Tibial nerve (tissue), 4 donors: ENCODE data around the gene ANAPC7. TPM values are rescaled to one million over a fixed set of nuclear protein-coding genes. Genes with fewer than 3 reads are reported as not detected.
"Not testable (repeated sequence)": the region's sequence is repeated elsewhere in the genome, so short reads cannot be mapped to it uniquely, and the experiment has no call there.

ENCODE experiments used
- DNase-seq, 2 donors: peaks; one replicate each; pipeline ENCODE4 v3.0.0-alpha.2; 2019; ENCODE audit warnings: low spot score in 2 of 2
- H3K27ac ChIP-seq, 4 donors: fragments of 200-600 bp; sonication (generic) in 3 of 4; one replicate each; pipeline ENCODE4 v1.5.1; 2017 to 2019; ENCODE audit warnings: mild to moderate bottlenecking in 1 of 4
- H3K27me3 ChIP-seq, 2 donors: fragments of 200-600 bp; sonication (generic) in 1 of 2; one replicate each; pipeline versions ENCODE4 v1.5.1 to v1.6.0; 2017 to 2019
- H3K36me3 ChIP-seq, 3 donors: fragments of 200-600 bp; sonication (generic); one replicate each; pipeline ENCODE4 v1.5.1; 2018 to 2019
- H3K4me1 ChIP-seq, 4 donors: fragments of 200-600 bp; sonication (generic) in 3 of 4; one replicate each; pipeline ENCODE4 v1.5.1; 2017 to 2019
- H3K4me3 ChIP-seq, 4 donors: fragments of 200-600 bp; sonication (generic) in 3 of 4; one replicate each; pipeline ENCODE4 v1.5.1; 2017 to 2019; ENCODE audit warnings: mild to moderate bottlenecking in 1 of 4, moderate library complexity in 1 of 4
- H3K9me3 ChIP-seq, 4 donors: fragments of 200-600 bp; sonication (generic) in 3 of 4; one replicate each; pipeline ENCODE4 v1.5.1; 2017 to 2019
- EP300 ChIP-seq, 2 donors: sonication (generic); formaldehyde crosslinking; IDR thresholded peaks; one replicate each; pipeline ENCODE4 v1.6.1; 2017; ENCODE audit warnings: antibody characterized with exemption in 2 of 2, mild to moderate bottlenecking in 1 of 2
- POLR2A ChIP-seq, 2 donors: fragments of 450-650 bp; IDR thresholded peaks; one replicate each; pipeline ENCODE4 v1.6.1; 2017; ENCODE audit warnings: antibody characterized with exemption in 2 of 2, mild to moderate bottlenecking in 2 of 2, moderate library complexity in 2 of 2
- WGBS, 2 donors: methylation state at CpG; one replicate each; pipeline ENCODE4 v1.1.5; 2018; 5-methylcytosine and 5-hydroxymethylcytosine counted together
- total RNA-seq, 4 donors: library from RNA; depleted of rRNA; stranded (reverse); fragments of >200 nt; gene quantifications; one replicate each; pipeline ENCODE4 v1.1.0, GENCODE V29; 2016
- TF ChIP-seq, protein P1 (sequence below), 5 experiments: fragments of 200-600 bp in 3 of 5; fragments of 450-650 bp in 2 of 5; sonication (generic) in 3 of 5; IDR thresholded peaks; one replicate each; pipeline ENCODE4 v1.5.1; 2016 to 2019; ENCODE audit warnings: antibody characterized with exemption in 5 of 5, mild to moderate bottlenecking in 3 of 5, moderate library complexity in 2 of 5

Gene ANAPC7
- total RNA-seq, 4 donors from 2014 or later, result 26.3 to 46.7 (median 39.2) TPM

DNA sequence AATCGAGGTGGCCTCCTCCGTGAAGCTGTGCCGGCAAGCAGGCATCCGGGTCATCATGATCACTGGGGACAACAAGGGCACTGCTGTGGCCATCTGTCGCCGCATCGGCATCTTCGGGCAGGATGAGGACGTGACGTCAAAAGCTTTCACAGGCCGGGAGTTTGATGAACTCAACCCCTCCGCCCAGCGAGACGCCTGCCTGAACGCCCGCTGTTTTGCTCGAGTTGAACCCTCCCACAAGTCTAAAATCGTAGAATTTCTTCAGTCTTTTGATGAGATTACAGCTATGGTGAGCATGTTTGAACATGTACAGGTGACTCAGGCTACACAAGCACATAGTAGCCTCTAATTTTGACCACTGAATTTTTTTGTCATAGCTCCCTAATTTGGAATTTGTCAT, 62.8 kb downstream of the ANAPC7 start:
- H3K9me3 ChIP-seq, result no peaks in the 10 kb centered on the region
- peaks cover 4 to 100% (median 65%) of the 10 kb centered on the region in 3 donors for H3K36me3 ChIP-seq
- TF ChIP-seq, protein P1, sequence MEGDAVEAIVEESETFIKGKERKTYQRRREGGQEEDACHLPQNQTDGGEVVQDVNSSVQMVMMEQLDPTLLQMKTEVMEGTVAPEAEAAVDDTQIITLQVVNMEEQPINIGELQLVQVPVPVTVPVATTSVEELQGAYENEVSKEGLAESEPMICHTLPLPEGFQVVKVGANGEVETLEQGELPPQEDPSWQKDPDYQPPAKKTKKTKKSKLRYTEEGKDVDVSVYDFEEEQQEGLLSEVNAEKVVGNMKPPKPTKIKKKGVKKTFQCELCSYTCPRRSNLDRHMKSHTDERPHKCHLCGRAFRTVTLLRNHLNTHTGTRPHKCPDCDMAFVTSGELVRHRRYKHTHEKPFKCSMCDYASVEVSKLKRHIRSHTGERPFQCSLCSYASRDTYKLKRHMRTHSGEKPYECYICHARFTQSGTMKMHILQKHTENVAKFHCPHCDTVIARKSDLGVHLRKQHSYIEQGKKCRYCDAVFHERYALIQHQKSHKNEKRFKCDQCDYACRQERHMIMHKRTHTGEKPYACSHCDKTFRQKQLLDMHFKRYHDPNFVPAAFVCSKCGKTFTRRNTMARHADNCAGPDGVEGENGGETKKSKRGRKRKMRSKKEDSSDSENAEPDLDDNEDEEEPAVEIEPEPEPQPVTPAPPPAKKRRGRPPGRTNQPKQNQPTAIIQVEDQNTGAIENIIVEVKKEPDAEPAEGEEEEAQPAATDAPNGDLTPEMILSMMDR (IDR thresholded peaks at IDR 0.05), result no peak
- no peak for TF ChIP-seq POLR2A (IDR thresholded peaks at IDR 0.05)
- TF ChIP-seq EP300 (IDR thresholded peaks at IDR 0.05), result no peak
- H3K27ac ChIP-seq, result no peak overlapping the region
- no peak for DNase-seq
- H3K4me1 ChIP-seq, result peaks cover 0 to 6% (median 0%) of the 10 kb centered on the region in 4 donors
- no peaks in the 10 kb centered on the region for H3K27me3 ChIP-seq
- WGBS, 2 donors, result 89 to 90% methylated on average over 18 of the region's 18 CpGs
- no peak overlapping the region for H3K4me3 ChIP-seq

DNA sequence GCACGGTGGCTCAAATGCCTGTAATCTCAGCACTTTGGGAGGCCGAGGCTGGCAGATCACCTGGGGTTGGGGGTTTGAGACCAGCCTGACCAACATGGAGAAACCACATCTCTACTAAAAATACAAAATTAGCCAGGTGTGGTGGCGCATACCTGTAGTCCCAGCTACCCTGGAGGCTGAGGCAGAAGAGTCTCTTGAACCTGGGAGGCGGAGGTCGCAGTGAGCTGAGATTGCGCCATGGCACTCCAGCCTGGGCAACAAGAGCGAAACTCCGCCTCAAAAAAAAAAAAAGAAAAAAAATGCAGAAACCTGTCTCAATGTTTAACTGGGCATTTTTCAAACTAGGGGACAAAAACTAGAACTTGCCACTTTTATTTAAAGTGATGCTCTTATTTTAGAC, 63.2 kb downstream of the ANAPC7 start:
- WGBS, 2 donors, result 94 to 96% methylated on average over 8 of the region's 8 CpGs
- H3K27ac ChIP-seq, H3K27me3 ChIP-seq, H3K4me3 ChIP-seq, H3K4me1 ChIP-seq, H3K9me3 ChIP-seq, DNase-seq: not testable (repeated sequence)
- peaks cover 4 to 100% (median 63%) of the 10 kb centered on the region in 3 donors for H3K36me3 ChIP-seq

DNA sequence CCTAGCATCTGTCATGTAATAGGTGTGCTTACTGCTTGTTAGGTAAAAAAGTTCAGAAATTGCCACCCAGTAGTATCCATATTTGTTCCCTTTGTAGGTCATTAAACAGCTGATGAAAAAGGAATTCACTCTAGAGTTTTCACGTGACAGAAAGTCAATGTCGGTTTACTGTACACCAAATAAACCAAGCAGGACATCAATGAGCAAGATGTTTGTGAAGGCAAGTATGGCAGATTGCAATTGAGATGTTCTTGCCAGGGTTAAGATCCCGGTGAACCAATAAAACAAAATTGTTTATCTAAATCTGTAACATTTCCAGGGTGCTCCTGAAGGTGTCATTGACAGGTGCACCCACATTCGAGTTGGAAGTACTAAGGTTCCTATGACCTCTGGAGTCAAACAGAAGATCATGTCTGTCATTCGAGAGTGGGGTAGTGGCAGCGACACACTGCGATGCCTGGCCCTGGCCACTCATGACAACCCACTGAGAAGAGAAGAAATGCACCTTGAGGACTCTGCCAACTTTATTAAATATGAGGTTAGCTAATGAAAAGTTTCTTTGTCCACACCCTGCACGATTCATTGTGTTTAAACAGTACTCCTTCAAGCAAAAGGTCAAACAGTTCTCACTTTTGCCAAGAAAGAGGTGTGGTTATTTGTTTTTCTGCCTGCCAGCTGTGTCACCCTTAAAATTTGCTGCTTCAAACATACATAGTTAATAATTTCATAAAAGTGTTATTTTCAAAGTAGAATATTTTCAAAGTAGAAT, 64.1 kb downstream of the ANAPC7 start:
- 65 to 68% methylated on average over 8 of the region's 8 CpGs for WGBS, 2 donors
- Histone ChIP-seq H3K36me3 (peaks cover 3 to 100% (median 61%) of the 10 kb centered on the region in 3 donors), H3K4me1 (peaks cover 0 to 6% (median 0%) of the 10 kb centered on the region in 4 donors), H3K4me3 (no peak overlapping the region), H3K27me3 (no peaks in the 10 kb centered on the region), H3K27ac (no peak overlapping the region), H3K9me3 (no peaks in the 10 kb centered on the region)
- TF ChIP-seq POLR2A (IDR thresholded peaks at IDR 0.05) (no peak), EP300 (IDR thresholded peaks at IDR 0.05) (no peak)
- TF ChIP-seq, protein P1 (IDR thresholded peaks at IDR 0.05), result no peak
- DNase-seq, result no peak

DNA sequence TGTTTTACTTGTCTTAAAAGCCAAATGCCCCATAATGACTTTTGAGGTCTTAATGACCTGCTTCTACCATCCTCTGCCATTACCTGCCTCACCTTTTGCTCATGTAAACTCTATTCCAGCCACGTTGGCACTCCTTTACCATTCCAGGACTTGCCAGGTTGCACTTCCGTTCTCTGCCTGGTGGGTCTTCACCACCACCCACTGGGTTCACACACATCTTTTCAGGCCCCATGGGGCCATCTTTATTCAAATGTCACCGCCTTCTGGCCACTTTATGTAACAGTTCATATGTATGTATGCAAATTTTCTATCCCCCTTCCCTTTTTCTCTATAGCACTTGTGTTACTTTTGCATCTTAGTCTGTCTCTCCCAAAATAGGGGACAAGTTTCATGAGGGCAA, 64.8 kb downstream of the ANAPC7 start:
- Histone ChIP-seq H3K4me1 (peaks cover 0 to 6% (median 0%) of the 10 kb centered on the region in 4 donors), H3K36me3 (peaks cover 0 to 100% (median 61%) of the 10 kb centered on the region in 3 donors), H3K9me3 (no peaks in the 10 kb centered on the region), H3K27me3 (no peaks in the 10 kb centered on the region), H3K27ac (no peak overlapping the region), H3K4me3 (no peak overlapping the region)
- no peak for DNase-seq
- TF ChIP-seq, protein P1 (IDR thresholded peaks at IDR 0.05), result no peak
- no peak for TF ChIP-seq EP300 (IDR thresholded peaks at IDR 0.05)
- no peak for TF ChIP-seq POLR2A (IDR thresholded peaks at IDR 0.05)
- 72 to 80% methylated on average over 3 of the region's 3 CpGs for WGBS, 2 donors

DNA sequence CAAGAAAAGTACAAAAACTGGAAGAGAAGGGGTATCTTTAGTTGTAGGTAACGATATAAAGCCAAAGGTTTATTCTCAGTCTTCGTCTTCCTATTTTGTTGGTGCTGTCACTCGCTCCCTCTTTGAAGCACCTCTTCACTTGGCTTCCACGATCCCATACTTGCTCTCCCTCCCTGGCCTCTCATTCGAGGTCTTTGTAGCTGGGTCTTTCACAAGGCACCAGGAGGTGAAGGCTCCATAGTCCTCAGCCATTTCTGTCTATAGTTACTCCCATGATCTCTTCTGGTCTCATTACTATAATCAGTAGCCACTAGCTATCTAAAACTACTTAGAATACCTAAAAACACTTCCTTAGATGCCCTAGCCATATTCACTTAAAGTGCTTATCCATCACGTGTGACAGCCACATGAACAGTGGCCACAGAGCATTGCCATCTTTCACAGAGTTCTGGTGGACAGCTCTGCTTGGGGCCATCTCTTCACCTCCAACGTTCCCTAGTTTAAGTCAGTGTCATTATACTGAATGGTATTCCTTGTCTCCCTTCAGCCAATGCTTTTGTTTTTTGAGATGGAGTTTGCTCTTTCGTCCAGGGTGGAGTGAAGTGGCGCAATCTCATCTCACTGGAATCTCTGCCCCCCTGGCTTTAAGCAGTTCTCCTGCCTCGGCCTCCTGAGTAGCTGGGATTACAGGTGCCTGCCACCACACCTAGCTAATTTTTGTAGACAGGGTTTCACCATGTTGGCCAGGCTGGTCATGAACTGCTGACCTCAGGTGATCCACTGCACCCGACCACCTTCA, 65.4 kb downstream of the ANAPC7 start:
- H3K27ac ChIP-seq, result no peak overlapping the region
- H3K36me3 ChIP-seq, result peaks cover 0 to 100% (median 59%) of the 10 kb centered on the region in 3 donors
- no peak for DNase-seq
- WGBS, 2 donors, result 89 to 91% methylated on average over 11 of the region's 11 CpGs
- no peak overlapping the region for H3K4me3 ChIP-seq
- H3K4me1 ChIP-seq, result peaks cover 0 to 6% (median 0%) of the 10 kb centered on the region in 4 donors
- no peaks in the 10 kb centered on the region for H3K9me3 ChIP-seq
- no peaks in the 10 kb centered on the region for H3K27me3 ChIP-seq
- TF ChIP-seq, protein P1 (IDR thresholded peaks at IDR 0.05), result no peak
- TF ChIP-seq EP300 (IDR thresholded peaks at IDR 0.05), result no peak
- no peak for TF ChIP-seq POLR2A (IDR thresholded peaks at IDR 0.05)
